H1 (cell line): ENCODE measurements around the gene DKK2.

Experiments used
- ATF2 ChIP-seq: IDR thresholded peaks from 2 replicates; pipeline ENCODE4 v1.6.1; 2012; ENCODE audit warnings: low read length, inconsistent platforms
- CTCF ChIP-seq, 3 experiments: IDR thresholded peaks; 1 replicate in 2 of 3; 2 replicates in 1 of 3; pipeline versions ENCODE4 v1.5.1 to v1.6.1; 2011; ENCODE audit warnings: low read length in 3 of 3, mild to moderate bottlenecking in 3 of 3, inconsistent platforms in 2 of 3, low read depth in 1 of 3, moderate library complexity in 1 of 3; ENCODE audit not compliant: insufficient read depth in 1 of 3; ENCODE audit errors: control extremely low read depth in 1 of 3
- EP300 ChIP-seq, 2 experiments: IDR thresholded peaks; 1 replicate in 1 of 2; 2 replicates in 1 of 2; pipeline ENCODE4 v1.6.1; 2011 to 2012; ENCODE audit warnings: low read depth in 2 of 2, low read length in 2 of 2, mild to moderate bottlenecking in 2 of 2, borderline replicate concordance in 1 of 2, inconsistent platforms in 1 of 2, moderate library complexity in 1 of 2
- EZH2 ChIP-seq: fragments of 200-600 bp; sonication (generic); IDR thresholded peaks from 2 replicates; pipeline ENCODE4 v1.7.1; 2012; ENCODE audit warnings: low read depth, mild to moderate bottlenecking, moderate library complexity, low read length, inconsistent platforms; ENCODE audit not compliant: severe bottlenecking
- HDAC6 ChIP-seq: IDR thresholded peaks from one replicate; pipeline ENCODE4 v1.7.1; 2012; ENCODE audit warnings: low read depth, mild to moderate bottlenecking, inconsistent platforms, low read length, moderate library complexity
- JUN ChIP-seq: IDR thresholded peaks from 2 replicates; pipeline ENCODE4 v1.6.1; 2011; ENCODE audit warnings: low read depth, mild to moderate bottlenecking, improper control_type of control experiment, low read length
- MAX ChIP-seq: IDR thresholded peaks from 2 replicates; pipeline ENCODE4 v1.6.1; 2012; ENCODE audit warnings: inconsistent platforms
- POLR2A ChIP-seq, 2 experiments: IDR thresholded peaks; 1 replicate in 1 of 2; 2 replicates in 1 of 2; pipeline ENCODE4 v1.6.1; 2011; ENCODE audit warnings: low read depth in 2 of 2, low read length in 2 of 2, mild to moderate bottlenecking in 2 of 2; ENCODE audit errors: control extremely low read depth in 1 of 2
- RFX5 ChIP-seq: IDR thresholded peaks from 2 replicates; pipeline ENCODE4 v1.6.1; 2011; ENCODE audit warnings: low read depth, low read length, improper control_type of control experiment, borderline replicate concordance
- SIN3A ChIP-seq, 2 experiments: IDR thresholded peaks in 1 of 2; conservative IDR thresholded peaks in 1 of 2; 2 replicates each; pipeline ENCODE4 v1.6.1; 2011 to 2012; ENCODE audit warnings: low read length in 2 of 2, improper control_type of control experiment in 1 of 2, low read depth in 1 of 2, mild to moderate bottlenecking in 1 of 2
- SIX5 ChIP-seq: IDR thresholded peaks from 2 replicates; pipeline ENCODE4 v1.6.1; 2011; ENCODE audit warnings: mild to moderate bottlenecking, low read depth, low read length
- TBP ChIP-seq: IDR thresholded peaks from 2 replicates; pipeline ENCODE4 v1.6.1; 2011; ENCODE audit warnings: low read depth, low read length, improper control_type of control experiment
- YY1 ChIP-seq: IDR thresholded peaks from 2 replicates; pipeline ENCODE4 v1.6.1; 2011; ENCODE audit warnings: low read depth, mild to moderate bottlenecking, low read length

GRCh38 chr4:107066621-107067020, 30.5 kb upstream of the DKK2 start:
- TF ChIP-seq TBP, result no peak
- TF ChIP-seq EZH2, result no peak
- no peak for TF ChIP-seq YY1
- no peak for TF ChIP-seq EP300 (IDR thresholded peaks at IDR 0.05; ENCODE audit: borderline replicate concordance in 1 of 2, low read depth in 2 of 2, low read length in 2 of 2)
- TF ChIP-seq CTCF (IDR thresholded peaks at IDR 0.05; ENCODE audit: control extremely low read depth in 1 of 3, insufficient read depth in 1 of 3, low read depth in 1 of 3, low read length in 3 of 3), result no peak
- no peak for TF ChIP-seq MAX
- TF ChIP-seq ATF2, result no peak
- no peak for TF ChIP-seq JUN
- no peak for TF ChIP-seq POLR2A (IDR thresholded peaks at IDR 0.05; ENCODE audit: control extremely low read depth in 1 of 2, low read depth in 2 of 2, low read length in 2 of 2)
- no peak for TF ChIP-seq SIX5
- no peak for TF ChIP-seq SIN3A (conservative IDR thresholded peaks at IDR 0.05 in 1 of 2, IDR thresholded peaks at IDR 0.05 in 1 of 2; ENCODE audit: low read depth in 1 of 2, low read length in 2 of 2)
- TF ChIP-seq HDAC6, result no peak
- no peak for TF ChIP-seq RFX5
